ENCODE results near the gene FAM25C. TPM values are rescaled to one million over a fixed set of nuclear protein-coding genes. Genes with fewer than 3 reads are reported as not detected.

Gene FAM25C
- total RNA-seq, 2 experiments from 2014 or later: not detected

Other genes starting within 250 kb of the FAM25C start
- under 1 TPM; 0.05 to 0.12 TPM for gene SYT15B, start 236.2 kb downstream of the FAM25C start, total RNA-seq
- not detected for gene NPY4R2, start 81.1 kb downstream of the FAM25C start, total RNA-seq